H4 (cell line): ENCODE data around the gene RAD51B. TPM values are rescaled to one million over a fixed set of nuclear protein-coding genes. Genes with fewer than 3 reads are reported as not detected.
A peak's percentile ranks its signal among the peaks of the same experiment; 100 is the strongest.
"Not testable (repeated sequence)": the region's sequence is repeated elsewhere in the genome, so short reads cannot be mapped to it uniquely, and the experiment has no call there.

Experiments used
- DNase-seq: peaks from one replicate; pipeline ENCODE4 v3.0.0-alpha.2; 2015; ENCODE audit warnings: low spot score
- total RNA-seq: library from RNA; depleted of rRNA; stranded (reverse); fragments of >200 nt; shearing (Covaris generic); gene quantifications from 2 replicates; pipeline ENCODE4 v1.2.3, GENCODE V29; 2014

Gene RAD51B
- total RNA-seq, 1 experiment from 2014 or later, result 11.2 TPM

DNA sequence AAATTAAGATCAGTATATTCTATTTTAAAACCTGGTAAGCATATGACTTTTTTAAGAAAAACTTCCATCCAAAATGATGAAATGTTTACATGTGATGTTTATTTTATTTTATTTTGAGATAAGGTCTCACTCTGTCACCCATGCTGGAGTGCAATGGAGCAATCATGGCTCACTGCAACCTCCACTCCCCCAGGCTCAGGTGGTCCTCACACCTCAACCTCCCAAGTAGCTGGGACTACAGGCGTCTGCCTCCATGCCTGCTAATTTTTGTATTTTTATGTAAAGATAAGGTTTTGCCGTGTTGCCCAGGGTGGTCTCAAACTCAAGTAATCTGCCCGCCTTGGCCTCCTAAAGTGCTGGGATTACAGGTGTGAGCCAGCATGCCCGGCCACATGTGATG lies 831.5 kb downstream of the RAD51B start:
- DNase-seq, result no peak

DNA sequence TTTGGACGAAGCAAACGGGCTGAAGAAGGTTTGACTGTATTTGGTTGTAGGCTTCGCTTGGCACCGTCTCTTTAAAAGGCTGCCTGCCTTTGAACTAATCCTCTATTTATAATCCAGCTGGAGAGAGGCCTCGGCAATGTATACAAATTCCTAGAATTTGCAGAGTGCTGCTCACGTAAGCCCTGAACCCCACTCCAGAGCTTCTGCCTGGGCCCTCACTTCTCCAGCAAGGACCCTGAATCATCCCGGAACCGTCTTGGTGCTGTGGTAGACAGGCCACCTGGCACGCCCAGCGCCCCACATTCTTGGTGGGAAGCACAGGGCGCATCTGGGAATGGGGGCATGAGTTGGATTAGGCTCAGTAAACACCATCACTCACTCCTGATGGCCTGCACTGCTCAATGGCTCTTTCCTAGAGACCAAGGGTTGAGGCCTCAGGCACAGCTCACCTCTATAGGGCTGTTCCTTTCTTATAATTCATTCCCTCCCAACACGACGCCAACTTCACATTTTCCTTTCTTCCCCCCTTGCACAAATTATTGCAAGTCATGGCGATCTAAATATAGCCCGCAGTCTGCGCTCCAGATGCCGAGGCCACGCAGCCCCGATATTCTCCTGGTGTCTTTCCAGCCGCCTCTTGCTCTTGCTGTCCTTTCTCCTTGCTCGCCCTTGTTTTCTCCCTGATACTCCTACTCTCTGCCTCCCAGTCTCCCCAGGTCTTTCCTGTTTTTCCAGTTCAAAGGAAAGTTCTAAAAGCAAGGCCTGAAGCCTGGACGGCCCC lies 832.3 kb downstream of the RAD51B start:
- DNase-seq, result peak; percentile 36

DNA sequence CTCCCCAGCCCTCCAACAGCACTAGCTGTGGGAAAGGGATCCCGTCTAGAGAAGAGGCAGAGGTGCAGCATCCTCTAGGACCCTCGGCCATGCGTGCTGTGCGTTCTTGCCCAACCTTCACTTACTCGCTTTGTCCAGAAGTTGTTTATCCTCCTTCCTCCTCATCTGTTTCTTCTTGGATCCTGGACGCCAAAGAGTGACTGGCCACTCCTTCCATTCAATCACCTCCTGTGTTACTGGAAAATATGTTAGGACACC lies 832.8 kb downstream of the RAD51B start:
- no peak for DNase-seq

DNA sequence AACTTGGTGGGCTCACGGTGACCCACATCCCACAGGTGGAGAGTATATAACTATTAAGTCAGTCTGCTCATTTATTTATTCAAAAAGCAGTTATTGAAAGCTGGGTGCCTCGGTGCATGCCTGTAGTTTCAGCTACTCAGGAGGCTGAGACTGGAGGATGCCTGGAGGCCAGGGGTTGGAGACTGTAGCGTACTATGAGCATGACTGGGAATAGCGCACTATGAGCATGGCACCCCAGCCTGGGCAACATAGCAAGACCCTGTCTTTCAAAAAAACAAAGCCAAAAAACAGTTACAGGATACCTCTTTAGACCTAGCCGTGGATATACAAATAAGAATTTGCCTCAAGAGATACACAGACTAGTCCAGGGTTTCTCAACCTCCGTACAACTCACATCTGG lies 833.5 kb downstream of the RAD51B start:
- DNase-seq, result no peak

GRCh38 chr14:68653804-68654203 lies 834.2 kb downstream of the RAD51B start:
- no peak for DNase-seq

DNA sequence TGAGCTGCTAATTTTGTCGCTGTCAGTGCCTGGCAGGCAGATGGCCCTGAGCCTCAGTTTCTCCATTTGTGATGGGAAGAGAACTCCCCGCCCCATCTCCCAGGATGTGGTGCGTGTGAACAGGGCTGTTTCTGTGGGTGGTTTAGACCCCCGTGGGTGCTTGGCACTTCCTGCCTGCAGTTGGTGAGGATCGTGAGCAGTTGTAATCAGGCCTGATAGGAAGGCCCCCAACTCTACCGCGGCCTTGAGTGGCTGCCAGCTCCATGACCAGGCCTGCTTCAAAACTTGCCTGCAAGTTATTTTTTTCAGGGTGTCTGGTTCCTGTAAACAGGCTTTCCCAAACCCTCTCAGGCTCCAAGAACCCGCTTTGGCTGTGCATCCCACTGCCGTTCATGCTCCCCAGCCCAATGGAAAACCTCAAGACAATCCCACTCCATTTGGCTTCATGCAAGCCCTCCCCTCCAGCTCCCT lies 834.9 kb downstream of the RAD51B start:
- DNase-seq, result no peak

DNA sequence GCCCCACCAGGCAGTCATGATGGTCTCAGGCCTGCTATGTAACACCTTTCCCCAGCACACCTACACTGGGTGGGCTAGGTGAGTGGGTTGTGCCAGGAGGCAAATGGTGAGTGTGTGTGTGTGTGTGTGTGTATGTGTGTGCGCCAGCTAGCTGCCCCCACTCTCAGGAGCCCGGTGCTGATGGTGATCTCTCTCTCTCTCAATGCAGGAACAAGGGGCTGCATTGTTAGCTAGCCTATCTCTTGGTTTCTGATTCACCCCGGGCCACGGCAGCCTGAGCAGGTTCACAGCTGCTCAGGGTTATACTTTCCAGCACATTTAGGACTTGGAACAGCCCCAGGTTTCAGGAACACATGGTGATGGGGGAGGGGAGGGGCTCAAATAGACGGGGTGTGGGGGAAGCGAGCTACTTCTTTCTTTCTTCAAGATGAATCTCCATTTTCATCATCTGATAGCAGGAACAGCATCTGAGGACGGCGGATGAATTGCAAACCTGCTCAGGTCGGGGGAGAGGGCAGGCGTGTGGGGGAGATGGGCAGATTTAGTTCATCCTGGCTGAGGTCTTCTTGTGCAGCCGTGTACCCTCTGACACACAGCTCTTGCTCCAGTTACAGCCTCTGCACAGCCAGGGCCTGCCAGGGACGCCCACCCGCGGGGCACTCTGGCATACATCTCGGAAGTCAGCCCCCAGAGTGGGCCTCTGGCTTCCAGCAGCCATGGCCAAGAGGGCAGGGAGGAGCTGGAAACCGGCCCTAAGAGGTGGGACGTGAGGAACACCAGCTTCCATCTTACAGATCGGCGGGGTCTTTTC lies 835.6 kb downstream of the RAD51B start:
- no peak for DNase-seq

DNA sequence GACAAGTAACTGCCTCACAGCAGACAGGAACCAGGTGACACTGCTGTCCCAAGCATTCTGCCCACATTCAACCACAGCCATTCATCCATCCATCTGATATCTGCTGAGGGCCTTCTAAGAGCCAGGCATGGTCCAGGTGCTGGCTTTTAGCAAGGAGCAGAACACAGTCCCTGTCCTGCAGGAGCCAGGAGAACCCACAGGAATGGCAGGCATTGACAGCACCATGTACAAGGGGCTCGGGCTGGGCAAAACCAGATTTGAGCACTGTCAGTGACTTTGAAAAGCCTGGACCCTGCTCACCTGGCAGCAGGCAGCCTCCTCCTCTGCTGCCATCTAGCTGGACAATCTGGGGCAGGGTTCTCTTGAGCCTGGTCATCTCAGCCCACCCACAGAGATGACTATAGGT lies 836.3 kb downstream of the RAD51B start:
- no peak for DNase-seq

DNA sequence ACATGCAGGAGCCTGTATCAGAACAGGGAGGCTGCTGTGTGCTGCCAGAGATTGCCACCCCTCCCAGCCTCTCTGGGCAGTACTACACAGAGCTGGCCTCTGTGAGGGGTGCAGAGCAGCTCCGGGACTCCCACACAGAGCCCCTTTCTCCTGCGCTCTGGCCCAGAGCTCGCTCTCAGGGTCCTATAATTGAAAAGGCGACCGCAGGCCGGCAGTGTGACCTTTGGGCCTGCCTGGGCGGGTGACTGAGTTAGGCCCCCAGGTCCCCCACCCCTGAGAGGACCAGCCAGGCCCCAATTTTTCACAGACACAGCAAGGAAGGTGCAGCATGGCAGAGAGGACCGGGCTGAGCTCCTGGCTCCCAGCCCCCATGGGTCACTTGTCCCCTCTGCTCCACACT lies 836.9 kb downstream of the RAD51B start:
- DNase-seq, result no peak

DNA sequence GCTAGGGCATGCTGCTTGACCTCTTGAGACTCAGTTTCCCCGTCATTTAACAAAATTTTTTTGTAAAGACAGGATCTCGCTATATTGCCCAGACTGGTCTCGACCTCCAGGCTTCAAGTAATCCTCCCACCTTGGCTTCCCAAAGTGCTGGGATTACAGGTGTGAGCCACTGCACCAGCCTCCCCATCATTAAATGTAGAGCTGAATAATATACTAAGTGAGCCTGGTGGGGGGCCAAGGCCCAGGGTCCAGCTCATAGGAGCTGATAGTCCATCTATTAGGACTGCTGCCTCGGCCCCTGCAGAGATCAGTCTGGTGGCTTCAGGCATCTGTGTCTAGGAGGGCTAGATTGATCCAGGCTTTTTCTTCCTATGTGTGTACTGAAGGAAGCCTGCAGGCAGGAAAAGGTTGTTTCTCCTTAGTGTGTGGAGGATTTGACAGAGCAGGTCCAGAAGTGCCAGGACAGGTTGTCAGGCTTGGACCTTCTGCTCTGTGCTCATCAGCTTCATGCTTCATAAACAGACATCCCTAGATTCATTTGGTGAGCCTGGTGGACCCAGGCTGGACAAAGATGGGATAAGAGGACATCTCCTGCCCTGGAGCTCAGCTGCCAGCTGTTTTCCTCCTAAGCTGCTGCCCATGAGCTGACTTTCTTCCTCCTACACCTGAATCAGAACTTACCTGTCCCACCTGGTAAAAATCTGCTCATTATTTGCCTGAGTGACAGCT lies 837.9 kb downstream of the RAD51B start:
- DNase-seq, result no peak

- no peak for DNase-seq
These were observed 838.5 kb downstream of the RAD51B start for GRCh38 chr14:68658029-68658509.

DNA sequence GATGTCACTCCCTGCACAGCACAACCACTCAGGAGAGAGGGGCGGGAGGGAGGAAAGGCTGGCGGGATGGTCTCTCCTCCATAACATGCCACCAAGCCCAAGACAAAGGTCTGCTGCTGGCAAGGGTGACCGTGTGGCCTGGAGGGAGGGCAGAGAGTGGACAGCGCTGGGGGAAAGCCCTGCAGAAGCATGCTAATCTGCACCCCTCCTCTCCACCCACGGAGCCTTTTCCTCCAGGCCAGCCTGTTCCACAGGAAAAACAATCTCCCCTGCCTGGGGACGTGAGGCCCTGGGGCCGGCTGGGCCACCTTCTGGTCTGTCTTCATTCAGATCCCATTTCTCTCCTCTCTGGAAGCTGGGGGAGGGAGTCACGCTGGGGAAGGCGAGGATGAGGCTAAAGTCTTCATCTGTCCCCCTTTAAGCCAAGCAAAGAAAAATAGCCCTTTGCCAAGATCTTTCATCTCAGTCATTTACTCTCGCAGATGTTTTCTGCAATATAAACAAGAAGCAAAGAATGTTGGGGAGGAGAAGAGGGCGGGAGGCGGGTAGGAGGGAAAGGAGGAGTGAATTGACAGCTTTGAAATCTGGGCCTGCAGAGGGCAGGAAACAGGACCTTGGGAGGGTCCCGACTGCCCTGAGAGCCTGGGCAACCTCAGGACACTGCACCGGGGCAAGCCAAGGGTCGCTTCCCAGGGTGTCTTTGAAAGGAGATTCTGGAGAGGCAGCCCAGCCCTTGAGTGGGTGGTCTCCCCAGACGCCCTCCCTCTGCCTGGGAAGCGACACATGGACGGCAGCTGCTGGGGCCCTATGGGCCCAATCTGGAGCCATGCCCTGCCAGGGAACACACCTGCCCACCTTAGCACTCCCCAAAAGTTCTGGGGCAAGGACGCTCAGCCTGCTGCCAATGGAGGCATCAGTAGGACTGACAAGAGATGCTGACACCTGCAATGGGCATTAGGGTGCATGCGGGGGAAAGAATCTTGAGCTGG lies 839.7 kb downstream of the RAD51B start:
- no peak for DNase-seq

- DNase-seq, result no peak
These were observed 840.9 kb downstream of the RAD51B start for GRCh38 chr14:68660495-68660894.

DNA sequence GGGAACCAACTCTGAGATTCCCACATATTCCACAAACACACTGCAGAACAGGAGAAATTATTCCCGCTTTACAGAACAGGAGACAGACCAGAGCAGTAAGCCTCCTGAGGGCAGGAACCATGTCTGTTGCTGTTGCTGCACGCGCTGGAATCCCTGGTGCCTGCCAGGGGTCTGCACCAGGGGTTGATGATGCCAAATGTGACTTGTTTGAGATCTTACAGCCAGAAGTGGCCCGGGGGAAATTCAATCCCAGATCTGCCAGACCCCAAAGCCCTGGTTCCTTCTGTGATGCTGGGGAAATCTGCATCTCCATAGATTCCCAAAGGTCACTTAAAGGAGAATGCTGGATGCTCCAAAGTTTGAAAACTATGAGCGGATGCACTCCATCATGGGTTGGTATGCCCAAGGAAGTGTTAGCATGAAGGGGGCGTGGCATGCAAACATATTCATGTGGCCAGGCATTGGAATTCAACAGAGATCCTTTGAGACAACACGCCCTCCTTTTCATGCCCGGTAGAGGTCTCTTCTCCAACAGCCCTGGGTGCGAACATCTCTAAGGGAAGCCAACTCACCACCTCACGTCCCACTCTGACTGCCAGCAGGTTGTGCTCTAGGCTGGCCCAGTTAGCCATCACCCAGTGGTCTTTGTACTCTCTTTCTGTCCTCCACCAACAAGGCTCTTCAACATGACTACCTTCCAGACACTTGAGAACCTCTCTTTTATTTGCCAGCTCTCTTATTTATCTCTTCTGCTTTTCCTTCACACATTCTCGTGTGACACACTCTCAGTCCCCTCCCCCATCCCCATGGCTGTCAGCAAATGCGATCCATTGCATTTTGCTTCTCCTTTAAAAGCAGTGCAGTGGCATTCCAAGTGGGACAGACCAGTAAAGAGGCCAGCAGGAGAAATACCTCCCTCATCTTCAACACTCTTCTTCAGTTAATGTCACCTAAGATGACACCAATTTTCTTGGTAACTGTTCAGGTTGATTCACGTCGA lies 841.9 kb downstream of the RAD51B start:
- no peak for DNase-seq

DNA sequence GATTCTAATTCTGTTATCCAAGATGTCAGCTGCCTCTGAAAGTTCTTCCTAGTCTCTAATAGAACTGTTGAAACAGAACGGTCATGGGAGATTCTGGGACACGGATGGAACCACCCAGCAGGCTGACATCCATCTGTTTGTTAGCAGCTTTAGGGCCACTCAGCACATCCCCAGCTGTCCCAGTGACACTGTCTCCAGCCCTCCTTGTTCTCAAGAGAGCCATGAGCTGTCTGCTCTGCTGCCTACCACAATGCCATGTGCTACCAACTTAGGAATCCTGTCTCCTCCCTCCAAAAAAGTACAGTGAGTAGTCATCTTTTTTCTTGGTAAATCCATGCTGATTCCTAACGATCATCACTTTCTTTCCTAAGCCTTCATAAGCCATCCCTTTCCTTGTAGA lies 842.8 kb downstream of the RAD51B start:
- DNase-seq, result no peak

GRCh38 chr14:68662826-68663225 lies 843.2 kb downstream of the RAD51B start:
- not testable (repeated sequence) for DNase-seq

DNA sequence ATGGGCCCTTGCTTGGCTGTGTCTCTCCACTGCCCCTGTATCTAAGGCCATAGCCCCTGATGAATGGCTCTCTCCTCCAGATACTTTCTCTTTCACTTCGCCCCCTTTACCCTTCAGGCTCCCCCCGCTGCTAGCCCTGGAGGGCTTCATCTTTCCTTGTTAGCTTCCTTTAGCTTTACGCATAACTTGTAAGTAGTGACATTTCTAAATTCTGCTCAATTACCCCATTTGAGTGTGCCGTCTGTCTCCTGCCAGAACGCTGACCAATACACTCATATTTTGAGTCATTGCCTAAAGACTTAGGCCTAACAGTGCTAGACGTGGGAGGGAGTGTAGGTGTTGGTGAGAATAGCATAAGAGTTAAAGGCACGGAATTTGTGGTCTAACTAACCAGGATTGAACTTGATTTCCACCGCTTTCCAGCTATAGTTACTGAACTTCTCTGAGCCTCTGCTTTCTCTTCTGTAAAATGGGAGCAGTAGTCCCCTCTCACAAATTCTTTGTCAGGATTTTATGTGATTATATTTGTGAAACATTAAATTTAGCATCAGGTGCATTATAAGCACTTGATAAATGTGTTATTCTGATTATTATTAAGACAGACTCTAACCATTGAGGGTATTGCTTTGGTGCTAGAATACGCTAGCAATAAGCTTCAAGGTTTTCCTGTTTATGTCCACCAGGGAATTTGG lies 844.0 kb downstream of the RAD51B start:
- no peak for DNase-seq

DNA sequence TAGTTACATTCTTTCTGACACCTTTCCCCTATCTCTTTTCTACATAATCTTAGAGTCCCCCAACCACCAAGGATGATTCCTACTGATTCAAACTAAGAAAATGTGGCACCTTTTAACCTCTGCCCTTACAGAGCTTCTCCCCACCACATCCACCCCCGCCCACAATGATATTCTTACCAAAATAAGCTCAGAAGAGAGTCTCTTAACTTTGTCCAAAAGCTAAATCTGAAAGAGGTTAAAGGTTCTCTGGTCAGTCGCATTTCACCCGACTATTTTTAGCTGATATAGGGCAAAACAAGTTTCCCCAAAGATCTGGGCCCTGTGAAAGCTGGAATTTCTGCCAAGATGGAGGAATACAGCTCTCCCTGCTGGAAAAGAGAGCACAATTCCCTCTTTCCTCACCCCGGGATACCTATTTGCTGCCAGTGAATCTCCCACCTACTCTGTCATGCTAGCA lies 844.7 kb downstream of the RAD51B start:
- DNase-seq, result no peak

- DNase-seq, result no peak
These were observed 845.6 kb downstream of the RAD51B start for GRCh38 chr14:68665131-68665530.
